Astrocyte (in vitro differentiated cells and primary cell): ENCODE results near the gene DDX1. TPM values are rescaled to one million over a fixed set of nuclear protein-coding genes. Genes with fewer than 3 reads are reported as not detected.

Experiments used
- DNase-seq: peaks from one replicate; pipeline ENCODE4 v3.0.0-alpha.2; 2010; ENCODE audit warnings: low read depth
- FAIRE-seq: peaks from 2 replicates; lab custom pipeline; 2011; peaks lifted over from hg19 to GRCh38; lab: Jason Lieb, UNC
- H2AFZ ChIP-seq: 2 replicates; pipeline ENCODE4 v1.6.0; 2012; ENCODE audit warnings: low read depth, low read length, inconsistent platforms
- H3K27ac ChIP-seq: 2 replicates; pipeline ENCODE4 v1.5.1; 2011; ENCODE audit warnings: low read depth, low read length, inconsistent platforms
- H3K27me3 ChIP-seq: 2 replicates; pipeline ENCODE4 v1.6.0; 2011; ENCODE audit warnings: low read length, inconsistent platforms; ENCODE audit not compliant: insufficient read depth
- H3K36me3 ChIP-seq: 2 replicates; pipeline ENCODE4 v1.5.1; 2011; ENCODE audit warnings: low read length, inconsistent platforms; ENCODE audit not compliant: insufficient read depth
- H3K4me1 ChIP-seq: 2 replicates; pipeline ENCODE4 v1.5.1; 2011; ENCODE audit warnings: low read length, inconsistent platforms; ENCODE audit not compliant: insufficient read depth
- H3K4me2 ChIP-seq: 2 replicates; pipeline ENCODE4 v1.6.0; 2012; ENCODE audit warnings: low read length, inconsistent platforms
- H3K4me3 ChIP-seq: 2 replicates; pipeline ENCODE4 v1.5.1; 2011; ENCODE audit warnings: low read depth, mild to moderate bottlenecking, low read length, inconsistent platforms; ENCODE audit not compliant: insufficient read depth
- H3K79me2 ChIP-seq: 2 replicates; pipeline ENCODE4 v1.6.0; 2012; ENCODE audit warnings: mild to moderate bottlenecking, low read length, inconsistent platforms; ENCODE audit not compliant: insufficient read depth
- H3K9ac ChIP-seq: 2 replicates; pipeline ENCODE4 v1.6.0; 2012; ENCODE audit warnings: mild to moderate bottlenecking, low read length, inconsistent platforms
- H3K9me3 ChIP-seq: 2 replicates; pipeline ENCODE4 v1.5.1; 2012; ENCODE audit warnings: low read depth, mild to moderate bottlenecking, low read length, inconsistent platforms; ENCODE audit not compliant: insufficient read depth
- H4K20me1 ChIP-seq: 2 replicates; pipeline ENCODE4 v1.6.0; 2012; ENCODE audit warnings: low read length, inconsistent platforms; ENCODE audit not compliant: insufficient read depth
- H3K27ac Mint-ChIP-seq: one replicate; pipeline ENCODE4 v1.8.0; 2021; ENCODE audit warnings: mild to moderate bottlenecking, mixed read lengths; ENCODE audit not compliant: unreplicated experiment
- H3K27me3 Mint-ChIP-seq: one replicate; pipeline ENCODE4 v1.8.0; 2021; ENCODE audit warnings: low read depth, mixed read lengths; ENCODE audit not compliant: unreplicated experiment
- H3K36me3 Mint-ChIP-seq: one replicate; pipeline ENCODE4 v1.8.0; 2021; ENCODE audit warnings: low read depth, mixed read lengths; ENCODE audit not compliant: unreplicated experiment
- H3K4me1 Mint-ChIP-seq: one replicate; pipeline ENCODE4 v1.8.0; 2021; ENCODE audit warnings: low read depth, mixed read lengths; ENCODE audit not compliant: unreplicated experiment
- H3K4me3 Mint-ChIP-seq: one replicate; pipeline ENCODE4 v1.8.0; 2021; ENCODE audit warnings: mild to moderate bottlenecking, moderate library complexity, mixed read lengths; ENCODE audit not compliant: unreplicated experiment
- H3K9me3 Mint-ChIP-seq: one replicate; pipeline ENCODE4 v1.8.0; 2021; ENCODE audit warnings: mild to moderate bottlenecking, mixed read lengths; ENCODE audit not compliant: unreplicated experiment
- CTCF ChIP-seq: IDR thresholded peaks from 2 replicates; pipeline ENCODE4 v1.5.1; 2011; ENCODE audit warnings: low read depth, mild to moderate bottlenecking, inconsistent platforms, low read length, moderate library complexity; ENCODE audit not compliant: insufficient read depth
- EZH2 ChIP-seq: IDR thresholded peaks from 2 replicates; pipeline ENCODE4 v1.6.1; 2012; ENCODE audit warnings: mild to moderate bottlenecking, low read length, inconsistent platforms; ENCODE audit not compliant: insufficient read depth
- total RNA-seq: library from RNA; stranded (reverse); gene quantifications from 2 replicates; pipeline ENCODE4 v1.2.1, GENCODE V29; 2021

Gene DDX1
- total RNA-seq, 1 donor from 2014 or later = 146 TPM

DNA sequence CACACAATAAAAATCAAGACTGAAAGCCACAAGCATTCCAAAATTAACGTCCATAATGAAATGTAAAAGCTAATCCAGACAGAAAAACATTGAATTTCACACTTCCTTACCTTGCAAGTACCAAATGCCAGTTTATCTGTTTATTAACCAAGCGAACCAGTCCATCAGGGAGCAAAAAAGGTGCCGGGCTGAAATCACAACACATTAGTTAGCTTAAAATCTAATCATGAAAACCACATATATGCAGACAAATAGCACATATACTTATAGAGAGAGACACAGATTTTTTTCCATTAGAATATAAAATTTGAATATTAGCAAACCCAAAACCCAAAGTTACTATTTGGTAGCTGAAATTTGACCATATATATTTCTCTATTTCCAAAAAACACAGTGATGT lies 37.7 kb upstream of the DDX1 start:
- TF ChIP-seq CTCF = no peak
- TF ChIP-seq EZH2 = no peak
- Histone ChIP-seq H3K27ac (no peak overlapping the region), H4K20me1 (peaks cover 14% of the 10 kb centered on the region), H3K4me1 (no peaks in the 10 kb centered on the region), H3K27me3 (no peaks in the 10 kb centered on the region), H3K4me3 (no peak overlapping the region), H3K79me2 (peaks cover 36% of the 10 kb centered on the region), H3K9ac (no peak overlapping the region), H3K36me3 (peaks cover 2% of the 10 kb centered on the region), H2AFZ (no peak overlapping the region), H3K4me2 (no peak overlapping the region), H3K9me3 (no peaks in the 10 kb centered on the region)
- Mint-ChIP-seq H3K27ac (no peak overlapping the region), H3K4me3 (no peak overlapping the region), H3K27me3 (no peaks in the 10 kb centered on the region), H3K4me1 (peaks cover 6% of the 10 kb centered on the region), H3K36me3 (peaks cover 7% of the 10 kb centered on the region), H3K9me3 (no peaks in the 10 kb centered on the region)
- no peak for DNase-seq
- FAIRE-seq = no peak

DNA sequence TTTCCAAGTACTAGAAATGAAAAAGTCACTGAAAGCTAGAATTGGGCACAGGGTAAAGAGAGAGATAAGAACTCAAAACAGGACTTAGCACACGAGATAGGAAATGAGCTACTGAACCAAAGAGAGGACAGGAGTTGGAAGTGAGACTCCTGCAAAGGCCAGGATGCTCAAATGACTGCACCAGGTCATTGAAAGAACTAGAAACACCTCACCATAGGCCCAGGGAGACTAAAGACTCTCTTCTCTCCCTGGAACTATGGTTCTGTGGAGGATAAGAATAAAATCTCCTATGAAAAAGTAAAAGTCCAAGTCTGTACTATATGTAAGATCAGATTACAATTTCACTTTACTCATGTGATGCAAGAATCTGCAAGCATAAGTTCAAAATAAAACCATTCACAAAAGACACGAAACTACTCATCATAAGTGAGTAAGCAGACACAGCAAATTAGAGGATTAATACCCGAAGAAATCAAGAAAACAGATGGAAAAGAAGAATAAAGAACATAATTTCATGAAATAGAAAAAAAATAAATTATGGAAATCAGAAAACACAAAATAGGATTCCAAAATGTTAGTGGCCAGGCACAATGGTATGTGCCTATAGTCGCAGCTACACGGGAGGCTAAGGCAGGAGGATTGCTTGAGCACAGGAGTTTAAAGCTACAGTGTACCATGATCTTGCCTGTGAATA lies 37.0 kb upstream of the DDX1 start:
- Histone ChIP-seq H3K4me3 (no peak overlapping the region), H3K36me3 (peaks cover 2% of the 10 kb centered on the region), H3K27ac (no peak overlapping the region), H3K27me3 (no peaks in the 10 kb centered on the region), H3K79me2 (peaks cover 43% of the 10 kb centered on the region), H2AFZ (no peak overlapping the region), H3K4me1 (no peaks in the 10 kb centered on the region), H3K9me3 (no peaks in the 10 kb centered on the region), H4K20me1 (peaks cover 22% of the 10 kb centered on the region), H3K4me2 (no peak overlapping the region), H3K9ac (no peak overlapping the region)
- Mint-ChIP-seq H3K4me3 (no peak overlapping the region), H3K4me1 (peaks cover 12% of the 10 kb centered on the region), H3K9me3 (no peaks in the 10 kb centered on the region), H3K27me3 (no peaks in the 10 kb centered on the region), H3K27ac (no peak overlapping the region), H3K36me3 (peaks cover 8% of the 10 kb centered on the region)
- TF ChIP-seq CTCF (no peak), EZH2 (no peak)
- no peak for DNase-seq
- no peak for FAIRE-seq

- Histone ChIP-seq H3K4me2 (no peak overlapping the region), H3K27ac (no peak overlapping the region), H3K79me2 (peaks cover 54% of the 10 kb centered on the region), H3K4me3 (no peak overlapping the region), H2AFZ (no peak overlapping the region), H3K27me3 (no peaks in the 10 kb centered on the region), H3K4me1 (no peaks in the 10 kb centered on the region), H4K20me1 (peaks cover 22% of the 10 kb centered on the region), H3K9ac (no peak overlapping the region), H3K9me3 (no peaks in the 10 kb centered on the region), H3K36me3 (peaks cover 2% of the 10 kb centered on the region)
- Mint-ChIP-seq H3K9me3 (no peaks in the 10 kb centered on the region), H3K4me1 (peaks cover 14% of the 10 kb centered on the region), H3K4me3 (no peak overlapping the region), H3K27me3 (no peaks in the 10 kb centered on the region), H3K27ac (no peak overlapping the region), H3K36me3 (peaks cover 8% of the 10 kb centered on the region)
- no peak for DNase-seq
- no peak for TF ChIP-seq EZH2
- no peak for TF ChIP-seq CTCF
- FAIRE-seq = no peak
Measured at GRCh38 chr2:15555760-15556193, 35.9 kb upstream of the DDX1 start.
